ENCODE data around the gene ATXN7L2.

- TF ChIP-seq, protein P1, sequence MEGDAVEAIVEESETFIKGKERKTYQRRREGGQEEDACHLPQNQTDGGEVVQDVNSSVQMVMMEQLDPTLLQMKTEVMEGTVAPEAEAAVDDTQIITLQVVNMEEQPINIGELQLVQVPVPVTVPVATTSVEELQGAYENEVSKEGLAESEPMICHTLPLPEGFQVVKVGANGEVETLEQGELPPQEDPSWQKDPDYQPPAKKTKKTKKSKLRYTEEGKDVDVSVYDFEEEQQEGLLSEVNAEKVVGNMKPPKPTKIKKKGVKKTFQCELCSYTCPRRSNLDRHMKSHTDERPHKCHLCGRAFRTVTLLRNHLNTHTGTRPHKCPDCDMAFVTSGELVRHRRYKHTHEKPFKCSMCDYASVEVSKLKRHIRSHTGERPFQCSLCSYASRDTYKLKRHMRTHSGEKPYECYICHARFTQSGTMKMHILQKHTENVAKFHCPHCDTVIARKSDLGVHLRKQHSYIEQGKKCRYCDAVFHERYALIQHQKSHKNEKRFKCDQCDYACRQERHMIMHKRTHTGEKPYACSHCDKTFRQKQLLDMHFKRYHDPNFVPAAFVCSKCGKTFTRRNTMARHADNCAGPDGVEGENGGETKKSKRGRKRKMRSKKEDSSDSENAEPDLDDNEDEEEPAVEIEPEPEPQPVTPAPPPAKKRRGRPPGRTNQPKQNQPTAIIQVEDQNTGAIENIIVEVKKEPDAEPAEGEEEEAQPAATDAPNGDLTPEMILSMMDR (IDR thresholded peaks at IDR 0.05), result no peak
- TF ChIP-seq POLR2A (IDR thresholded peaks at IDR 0.05; ENCODE audit: low read length) (no peak), EP300 (IDR thresholded peaks at IDR 0.05) (no peak), MAFK (IDR thresholded peaks at IDR 0.05; ENCODE audit: partially characterized antibody) (no peak), BHLHE40 (IDR thresholded peaks at IDR 0.05; ENCODE audit: low read depth, low read length) (no peak), CBX8 (IDR thresholded peaks at IDR 0.05) (no peak)
Observed at GRCh38 chr1:109491372-109491771, 7.7 kb downstream of the ATXN7L2 start.

Measured in A549 (cell line).